Measurements from ENCODE around the gene SLC8B1.
A peak's percentile ranks its signal among the peaks of the same experiment; 100 is the strongest.

The SLC8B1 gene

GRCh38 chr12:113325916-113326315, 9.0 kb downstream of the SLC8B1 start:
- H3K9me3 Mint-ChIP-seq, result peaks cover 3% of the 10 kb centered on the region
- peaks cover 5% of the 10 kb centered on the region for H3K4me1 Mint-ChIP-seq
- TF ChIP-seq, protein P1, sequence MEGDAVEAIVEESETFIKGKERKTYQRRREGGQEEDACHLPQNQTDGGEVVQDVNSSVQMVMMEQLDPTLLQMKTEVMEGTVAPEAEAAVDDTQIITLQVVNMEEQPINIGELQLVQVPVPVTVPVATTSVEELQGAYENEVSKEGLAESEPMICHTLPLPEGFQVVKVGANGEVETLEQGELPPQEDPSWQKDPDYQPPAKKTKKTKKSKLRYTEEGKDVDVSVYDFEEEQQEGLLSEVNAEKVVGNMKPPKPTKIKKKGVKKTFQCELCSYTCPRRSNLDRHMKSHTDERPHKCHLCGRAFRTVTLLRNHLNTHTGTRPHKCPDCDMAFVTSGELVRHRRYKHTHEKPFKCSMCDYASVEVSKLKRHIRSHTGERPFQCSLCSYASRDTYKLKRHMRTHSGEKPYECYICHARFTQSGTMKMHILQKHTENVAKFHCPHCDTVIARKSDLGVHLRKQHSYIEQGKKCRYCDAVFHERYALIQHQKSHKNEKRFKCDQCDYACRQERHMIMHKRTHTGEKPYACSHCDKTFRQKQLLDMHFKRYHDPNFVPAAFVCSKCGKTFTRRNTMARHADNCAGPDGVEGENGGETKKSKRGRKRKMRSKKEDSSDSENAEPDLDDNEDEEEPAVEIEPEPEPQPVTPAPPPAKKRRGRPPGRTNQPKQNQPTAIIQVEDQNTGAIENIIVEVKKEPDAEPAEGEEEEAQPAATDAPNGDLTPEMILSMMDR (IDR thresholded peaks at IDR 0.05; ENCODE audit: unreplicated experiment in 3 of 3), result no peak
- no peak overlapping the region for H3K4me3 Mint-ChIP-seq
- H3K27ac Mint-ChIP-seq, result peak overlapping the region in 1 of 3 experiments; percentile 77
- H3K36me3 Mint-ChIP-seq (ENCODE audit: low read depth), result peaks cover 12% of the 10 kb centered on the region
- peaks cover 9% of the 10 kb centered on the region for H3K27me3 Mint-ChIP-seq (ENCODE audit: low read depth)

GRCh38 chr12:113322343-113322742, 12.6 kb downstream of the SLC8B1 start:
- Mint-ChIP-seq H3K9me3 (peaks cover 5% of the 10 kb centered on the region), H3K27me3 (ENCODE audit: low read depth) (peaks cover 5% of the 10 kb centered on the region), H3K27ac (no peak overlapping the region), H3K4me1 (peaks cover 5% of the 10 kb centered on the region), H3K36me3 (ENCODE audit: low read depth) (peaks cover 36% of the 10 kb centered on the region), H3K4me3 (no peak overlapping the region)
- TF ChIP-seq, protein P1 (IDR thresholded peaks at IDR 0.05; ENCODE audit: unreplicated experiment in 3 of 3), result no peak

DNA sequence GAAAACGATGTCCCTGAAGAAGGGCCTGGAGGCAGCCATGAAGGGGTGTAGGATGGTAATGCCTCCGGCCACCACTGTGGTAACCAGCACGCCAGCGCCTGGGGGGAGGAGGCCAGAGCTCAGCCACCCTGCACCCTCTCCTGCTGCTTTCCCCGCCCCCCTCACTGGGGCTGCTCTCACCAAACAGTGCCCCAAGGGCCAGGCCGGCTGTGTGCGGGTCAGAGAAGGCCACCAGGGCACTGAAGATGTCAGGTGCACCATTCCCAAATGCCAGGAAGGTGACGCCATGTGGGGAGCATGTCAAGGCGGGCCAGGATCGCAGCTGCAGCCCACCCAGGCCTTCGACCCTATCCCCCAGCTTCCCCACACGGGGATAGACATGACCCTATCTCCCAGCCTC, 14.5 kb downstream of the SLC8B1 start:
- H3K4me1 Mint-ChIP-seq, result no peaks in the 10 kb centered on the region

GRCh38 chr12:113318900-113319628, 15.8 kb downstream of the SLC8B1 start:
- H3K4me1 Mint-ChIP-seq, result peaks cover 3% of the 10 kb centered on the region
- no peaks in the 10 kb centered on the region for H3K27me3 Mint-ChIP-seq (ENCODE audit: low read depth)
- H3K4me3 Mint-ChIP-seq, result no peak overlapping the region
- no peak overlapping the region for H3K27ac Mint-ChIP-seq
- H3K36me3 Mint-ChIP-seq (ENCODE audit: low read depth), result peaks cover 36% of the 10 kb centered on the region
- peaks cover 5% of the 10 kb centered on the region for H3K9me3 Mint-ChIP-seq
- TF ChIP-seq, protein P1 (IDR thresholded peaks at IDR 0.05; ENCODE audit: unreplicated experiment in 3 of 3), result no peak

More for the DNA sequence above, 14.5 kb downstream of the SLC8B1 start:
- Mint-ChIP-seq H3K4me3 (no peak overlapping the region), H3K9me3 (peaks cover 5% of the 10 kb centered on the region), H3K36me3 (ENCODE audit: low read depth) (peaks cover 36% of the 10 kb centered on the region), H3K27me3 (ENCODE audit: low read depth) (no peaks in the 10 kb centered on the region), H3K27ac (no peak overlapping the region)
- TF ChIP-seq, protein P1 (IDR thresholded peaks at IDR 0.05; ENCODE audit: unreplicated experiment in 3 of 3), result no peak

GRCh38 chr12:113318046-113318656, 16.8 kb downstream of the SLC8B1 start:
- no peak overlapping the region for H3K4me3 Mint-ChIP-seq
- peaks cover 5% of the 10 kb centered on the region for H3K9me3 Mint-ChIP-seq
- no peak overlapping the region for H3K27ac Mint-ChIP-seq
- H3K27me3 Mint-ChIP-seq (ENCODE audit: low read depth), result no peaks in the 10 kb centered on the region
- TF ChIP-seq, protein P1 (IDR thresholded peaks at IDR 0.05; ENCODE audit: unreplicated experiment in 3 of 3), result no peak
- peaks cover 36% of the 10 kb centered on the region for H3K36me3 Mint-ChIP-seq (ENCODE audit: low read depth)
- peaks cover 4% of the 10 kb centered on the region for H3K4me1 Mint-ChIP-seq

All from nephron (organoid).